Fibroblast of lung (primary cell): Measurements from ENCODE around the gene CERS6.

Experiments
- EZH2 ChIP-seq: IDR thresholded peaks from 2 replicates; pipeline ENCODE4 v1.5.1; 2012; ENCODE audit warnings: low read length, control low read depth, mild to moderate bottlenecking; ENCODE audit errors: missing control alignments
- TF ChIP-seq, protein P1 (sequence below), 2 donors: IDR thresholded peaks in 1 of 2; conservative IDR thresholded peaks in 1 of 2; 1 replicate in 1 of 2; 2 replicates in 1 of 2; pipeline ENCODE4 v1.5.1; 2011 to 2012; ENCODE audit warnings: low read length in 2 of 2, control low read depth in 1 of 2, inconsistent platforms in 1 of 2, low read depth in 1 of 2, mild to moderate bottlenecking in 1 of 2

DNA sequence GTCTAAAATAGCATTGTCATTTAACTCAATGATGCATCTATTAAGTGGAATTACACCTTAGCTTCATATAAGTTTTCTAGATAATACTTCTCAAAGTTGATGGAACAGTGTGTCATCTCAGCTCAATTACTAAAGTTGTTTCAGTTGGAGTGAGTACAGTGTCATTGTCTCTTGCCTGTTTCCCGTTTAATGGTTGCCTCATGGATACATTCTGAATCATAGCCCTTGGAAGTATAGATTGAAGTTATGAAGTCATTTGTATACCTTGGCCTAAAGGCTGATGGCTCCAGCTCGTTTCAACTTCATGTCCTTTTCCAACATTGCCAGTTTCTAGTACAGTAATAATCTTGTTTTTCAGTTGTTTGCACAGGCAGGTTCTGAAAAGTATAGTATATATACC lies 215.9 kb downstream of the CERS6 start:
- TF ChIP-seq, protein P1, sequence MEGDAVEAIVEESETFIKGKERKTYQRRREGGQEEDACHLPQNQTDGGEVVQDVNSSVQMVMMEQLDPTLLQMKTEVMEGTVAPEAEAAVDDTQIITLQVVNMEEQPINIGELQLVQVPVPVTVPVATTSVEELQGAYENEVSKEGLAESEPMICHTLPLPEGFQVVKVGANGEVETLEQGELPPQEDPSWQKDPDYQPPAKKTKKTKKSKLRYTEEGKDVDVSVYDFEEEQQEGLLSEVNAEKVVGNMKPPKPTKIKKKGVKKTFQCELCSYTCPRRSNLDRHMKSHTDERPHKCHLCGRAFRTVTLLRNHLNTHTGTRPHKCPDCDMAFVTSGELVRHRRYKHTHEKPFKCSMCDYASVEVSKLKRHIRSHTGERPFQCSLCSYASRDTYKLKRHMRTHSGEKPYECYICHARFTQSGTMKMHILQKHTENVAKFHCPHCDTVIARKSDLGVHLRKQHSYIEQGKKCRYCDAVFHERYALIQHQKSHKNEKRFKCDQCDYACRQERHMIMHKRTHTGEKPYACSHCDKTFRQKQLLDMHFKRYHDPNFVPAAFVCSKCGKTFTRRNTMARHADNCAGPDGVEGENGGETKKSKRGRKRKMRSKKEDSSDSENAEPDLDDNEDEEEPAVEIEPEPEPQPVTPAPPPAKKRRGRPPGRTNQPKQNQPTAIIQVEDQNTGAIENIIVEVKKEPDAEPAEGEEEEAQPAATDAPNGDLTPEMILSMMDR (conservative IDR thresholded peaks at IDR 0.05 in 1 of 2, IDR thresholded peaks at IDR 0.05 in 1 of 2; ENCODE audit: low read depth in 1 of 2, low read length in 2 of 2): no peak
- no peak for TF ChIP-seq EZH2
